B cell (primary cell): Measurements from ENCODE around the gene PTPRN2. TPM values are rescaled to one million over a fixed set of nuclear protein-coding genes. Genes with fewer than 3 reads are reported as not detected.

Source experiments
- ATAC-seq: fragments of 200-7000 bp; cut with Tn5 transposase; one replicate; pipeline ENCODE4 v1.10.0; 2021; ENCODE audit warnings: low read depth, mild to moderate bottlenecking, moderate number of reproducible peaks, moderate library complexity
- CTCF ChIA-PET: fragments of 350-600 bp; sonication (Branson Sonifier 250); formaldehyde crosslinking; loops from one replicate; lab custom pipeline; 2021; ENCODE audit warnings: antibody characterized with exemption, inconsistent platforms; lab: Charles Lee
- POLR2A ChIA-PET: fragments of 350-600 bp; sonication (Branson Sonifier 250); formaldehyde crosslinking; loops from one replicate; lab custom pipeline; 2021; ENCODE audit warnings: antibody characterized with exemption; lab: Charles Lee
- DNase-seq: peaks from one replicate; pipeline ENCODE4 v3.0.0; 2013
- H2AFZ ChIP-seq: 2 replicates; pipeline ENCODE4 v1.6.1; 2012; ENCODE audit warnings: mild to moderate bottlenecking, low read depth, low read length; ENCODE audit not compliant: insufficient read depth, poor library complexity, severe bottlenecking
- H3K27ac ChIP-seq, 2 donors: 1 replicate in 1 of 2; 2 replicates in 1 of 2; pipeline ENCODE4 v1.5.1; 2012 to 2013; ENCODE audit warnings: low read length in 2 of 2, mild to moderate bottlenecking in 2 of 2, moderate library complexity in 1 of 2
- H3K27me3 ChIP-seq, 4 experiments: fragments of 200-600 bp in 1 of 4; sonication (generic) in 1 of 4; replicated peaks in 1 of 4; 1 replicate in 2 of 4; 2 replicates in 2 of 4; pipeline versions ENCODE4 v1.6.1 to v1.7.0; 2013 to 2016; ENCODE audit warnings: low read length in 3 of 4, mild to moderate bottlenecking in 2 of 4, mixed read lengths in 1 of 4, moderate library complexity in 1 of 4; ENCODE audit not compliant: insufficient read depth in 4 of 4, control insufficient read depth in 3 of 4; ENCODE audit errors: control extremely low read depth in 1 of 4
- H3K36me3 ChIP-seq, 2 experiments: replicated peaks in 1 of 2; 1 replicate in 1 of 2; 2 replicates in 1 of 2; pipeline versions ENCODE4 v1.6.1 to v1.7.1; 2013; ENCODE audit warnings: low read length in 1 of 2; ENCODE audit not compliant: insufficient read depth in 2 of 2, control insufficient read depth in 1 of 2; ENCODE audit errors: control extremely low read depth in 1 of 2, extremely low read depth in 1 of 2
- H3K4me1 ChIP-seq, 2 donors: fragments of 200-600 bp in 1 of 2; sonication (generic) in 1 of 2; 1 replicate in 1 of 2; 2 replicates in 1 of 2; pipeline versions ENCODE4 v1.5.1 to v1.6.1; 2013 to 2017; ENCODE audit warnings: low read length in 2 of 2; ENCODE audit not compliant: control insufficient read depth in 2 of 2, insufficient read depth in 2 of 2
- H3K4me2 ChIP-seq: replicated peaks from 2 replicates; pipeline ENCODE3; 2012; ENCODE audit warnings: mild to moderate bottlenecking, low read depth, low read length; ENCODE audit not compliant: poor library complexity, severe bottlenecking
- H3K4me3 ChIP-seq, 5 experiments: fragments of 200-600 bp in 1 of 5; sonication (generic) in 1 of 5; 1 replicate in 3 of 5; 2 replicates in 2 of 5; pipeline versions ENCODE4 v1.5.1 to v1.7.0; 2011 to 2016; ENCODE audit warnings: low read length in 4 of 5, mild to moderate bottlenecking in 4 of 5, low read depth in 2 of 5, control low read depth in 1 of 5, moderate library complexity in 1 of 5; ENCODE audit not compliant: insufficient read depth in 1 of 5; ENCODE audit errors: control extremely low read depth in 1 of 5, extremely low read depth in 1 of 5
- H3K79me2 ChIP-seq: fragments of 200-600 bp; sonication (generic); one replicate; pipeline ENCODE4 v1.6.0; 2016; ENCODE audit warnings: low read length; ENCODE audit not compliant: control insufficient read depth, insufficient read depth
- H3K9ac ChIP-seq: fragments of 200-600 bp; sonication (generic); 2 replicates; pipeline ENCODE4 v1.6.1; 2017; ENCODE audit warnings: mild to moderate bottlenecking, low read length, moderate library complexity
- H3K9me3 ChIP-seq, 3 donors: one replicate each; pipeline versions ENCODE4 v1.6.1 to v1.7.1; 2013; ENCODE audit warnings: low read length in 2 of 3; ENCODE audit not compliant: control insufficient read depth in 2 of 3, insufficient read depth in 1 of 3; ENCODE audit errors: control extremely low read depth in 1 of 3
- H4K20me1 ChIP-seq: 2 replicates; pipeline ENCODE4 v1.6.0; 2012; ENCODE audit warnings: mild to moderate bottlenecking, low read length; ENCODE audit not compliant: insufficient read depth, control insufficient read depth, poor library complexity, severe bottlenecking
- H3K27ac Mint-ChIP-seq: one replicate; pipeline ENCODE4 v1.8.0; 2021; ENCODE audit warnings: mixed read lengths
- H3K27me3 Mint-ChIP-seq: one replicate; pipeline ENCODE4 v1.8.0; 2021; ENCODE audit warnings: mixed read lengths
- H3K4me1 Mint-ChIP-seq: one replicate; pipeline ENCODE4 v1.8.0; 2021; ENCODE audit warnings: mixed read lengths
- H3K4me3 Mint-ChIP-seq: one replicate; pipeline ENCODE4 v1.8.0; 2021; ENCODE audit warnings: mixed read lengths
- H3K9me3 Mint-ChIP-seq: one replicate; pipeline ENCODE4 v1.8.0; 2022; ENCODE audit warnings: mixed read lengths; ENCODE audit not compliant: insufficient read depth
- CTCF ChIP-seq: fragments of 200-600 bp; IDR thresholded peaks from one replicate; pipeline ENCODE4 v1.8.0; 2022; ENCODE audit warnings: antibody characterized with exemption, mild to moderate bottlenecking
- EZH2 ChIP-seq: IDR thresholded peaks from 2 replicates; pipeline ENCODE4 v1.6.1; 2012; ENCODE audit warnings: borderline replicate concordance, low read depth, mild to moderate bottlenecking, moderate library complexity, low read length; ENCODE audit not compliant: insufficient read depth, poor library complexity, severe bottlenecking
- WGBS: methylation state at CpG from one replicate; pipeline ENCODE4 v1.1.5; 2013; ENCODE audit warnings: missing lambda C conversion rate; ENCODE audit not compliant: insufficient coverage; 5-methylcytosine and 5-hydroxymethylcytosine counted together
- intact Hi-C: fragments of 100-400 bp; cut with micrococcal nuclease; formaldehyde crosslinking; loops from one replicate; pipeline ENCODE4 v1.10.0; 2022
- polyA plus RNA-seq: library from polyadenylated mRNA; depleted of rRNA; stranded (reverse); fragments of >200 nt; gene quantifications from 2 replicates; pipeline ENCODE4 v1.2.3, GENCODE V29; 2012
- total RNA-seq, 2 donors: library from RNA; stranded (reverse); fragments of 120-200 nt in 1 of 2; gene quantifications; 1 replicate in 1 of 2; 2 replicates in 1 of 2; pipeline versions ENCODE4 v1.2.3 to v1.2.4, GENCODE V29; 2013 to 2022

PTPRN2 gene
- total and polyA plus RNA-seq, 2 donors (not counting 1 experiment from before 2014, with no cell fraction given): 2.0 to 5.0 TPM

GRCh38 chr7:158325530-158326381, 261.9 kb downstream of the PTPRN2 start:
- Histone ChIP-seq H3K4me3 (no peak overlapping the region), H4K20me1 (no peaks in the 10 kb centered on the region), H3K9me3 (peaks cover 0 to 54% (median 0%) of the 10 kb centered on the region in 3 donors), H3K79me2 (no peaks in the 10 kb centered on the region), H3K9ac (no peak overlapping the region), H3K36me3 (no peaks in the 10 kb centered on the region), H3K4me1 (no peaks in the 10 kb centered on the region), H3K4me2 (no peak overlapping the region), H2AFZ (no peak overlapping the region), H3K27me3 (no peaks in the 10 kb centered on the region), H3K27ac (no peak overlapping the region)
- ATAC-seq (no peak), DNase-seq (no peak)
- Mint-ChIP-seq H3K9me3 (peaks cover 13% of the 10 kb centered on the region), H3K27me3 (no peaks in the 10 kb centered on the region), H3K27ac (no peak overlapping the region), H3K4me1 (no peaks in the 10 kb centered on the region), H3K4me3 (no peak overlapping the region)
- TF ChIP-seq CTCF (no peak), EZH2 (no peak)
- ChIA-PET CTCF (no interaction called here), POLR2A (no interaction called here)
- intact Hi-C loops: no loop called here
- WGBS: 66% methylated on average over 27 of the region's 27 CpGs
